NCI-H2171 (cell line): Measurements from ENCODE around the gene FBXO45.
"Not testable (repeated sequence)": the region's sequence is repeated elsewhere in the genome, so short reads cannot be mapped to it uniquely, and the experiment has no call there.

ENCODE experiments used
- DNase-seq: peaks from one replicate; lab custom pipeline; 2025; lab: John Stamatoyannopoulos, UW

Gene FBXO45, protein sequence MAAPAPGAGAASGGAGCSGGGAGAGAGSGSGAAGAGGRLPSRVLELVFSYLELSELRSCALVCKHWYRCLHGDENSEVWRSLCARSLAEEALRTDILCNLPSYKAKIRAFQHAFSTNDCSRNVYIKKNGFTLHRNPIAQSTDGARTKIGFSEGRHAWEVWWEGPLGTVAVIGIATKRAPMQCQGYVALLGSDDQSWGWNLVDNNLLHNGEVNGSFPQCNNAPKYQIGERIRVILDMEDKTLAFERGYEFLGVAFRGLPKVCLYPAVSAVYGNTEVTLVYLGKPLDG

DNA sequence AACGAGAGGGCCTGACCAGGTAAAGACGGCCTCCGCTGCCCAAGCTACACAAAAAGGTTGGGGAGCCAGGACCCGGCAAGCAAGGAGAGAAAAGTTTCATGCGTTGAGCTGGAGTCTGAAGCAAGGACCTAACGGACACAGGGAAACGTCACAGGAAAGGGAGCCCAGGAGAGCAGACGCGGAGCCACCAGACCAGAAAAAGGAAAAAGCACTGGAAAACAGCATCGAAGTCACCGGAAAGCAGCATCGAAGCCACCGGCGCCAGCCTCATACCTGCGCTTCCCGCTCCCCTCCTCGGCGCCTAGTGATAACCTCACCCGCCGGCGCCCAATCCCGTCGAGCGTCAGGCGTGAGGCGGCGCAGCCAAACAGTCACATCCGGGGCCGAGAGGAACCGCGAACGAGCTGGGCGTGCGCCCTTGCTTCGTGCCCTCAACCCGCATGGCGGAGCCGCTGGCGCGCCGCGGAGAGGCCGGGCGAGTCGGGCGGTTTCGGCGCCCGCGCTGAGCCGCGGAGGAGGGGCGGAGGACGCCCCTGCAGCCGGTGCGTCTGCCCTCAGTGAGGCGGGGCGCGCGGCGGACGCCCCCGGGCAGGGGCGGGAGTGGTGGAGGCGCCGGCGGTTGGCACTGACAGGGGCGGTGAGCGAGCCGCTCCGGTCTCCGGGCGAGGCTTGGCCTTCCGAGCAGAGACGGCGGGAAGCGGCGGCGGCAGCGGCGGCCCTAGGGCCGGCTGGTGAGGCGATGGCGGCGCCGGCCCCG is at the start of gene FBXO45, which contains the start of gene WDR53:
TSS of gene FBXO45 (plus strand) at position 415 of the 757 bp plus-strand sequence. CDS start at position 740, 325 bp downstream.
TSS of gene WDR53 (minus strand) at position 309 of the 757 bp plus-strand sequence. CDS start 7,079 bp downstream, outside the sequence.
- DNase-seq, result peak; percentile 96

DNA sequence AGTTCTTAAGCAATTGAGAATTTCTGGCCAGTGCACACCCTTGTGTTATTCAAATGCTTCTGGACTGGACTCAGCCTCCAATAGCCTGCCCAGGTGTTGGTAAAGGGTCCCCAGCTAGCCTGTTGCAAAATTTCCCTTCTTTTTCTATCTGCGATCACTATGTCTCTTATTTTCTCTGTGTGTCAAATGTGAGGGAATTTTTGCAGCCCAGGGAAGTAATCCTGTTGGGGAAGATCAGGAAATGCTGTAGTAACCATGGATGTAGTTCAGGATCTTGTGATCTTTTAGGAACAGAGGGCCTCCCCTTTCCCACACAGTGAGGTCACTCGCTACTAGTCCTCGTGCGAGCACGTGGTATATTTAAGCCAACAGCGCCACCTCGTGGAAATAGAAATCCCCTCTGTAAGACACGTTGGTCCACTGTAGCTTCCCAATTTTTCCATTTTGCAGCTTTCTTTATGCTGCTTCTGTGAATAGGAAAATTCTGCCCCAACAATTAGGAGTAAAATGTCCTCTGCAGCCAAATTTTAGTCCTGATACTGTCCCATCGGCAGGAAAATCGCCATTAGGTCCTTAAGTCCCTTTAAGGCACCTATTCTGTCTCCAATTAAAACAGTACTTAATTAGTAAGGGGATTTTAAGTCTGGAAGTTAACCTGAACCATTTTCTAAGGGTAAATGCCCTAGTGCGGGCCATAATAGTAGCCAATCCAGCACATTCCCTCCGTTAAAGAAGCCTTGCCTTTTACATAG is 49.3 kb upstream of the FBXO45 start:
- DNase-seq, result peak; percentile 44

DNA sequence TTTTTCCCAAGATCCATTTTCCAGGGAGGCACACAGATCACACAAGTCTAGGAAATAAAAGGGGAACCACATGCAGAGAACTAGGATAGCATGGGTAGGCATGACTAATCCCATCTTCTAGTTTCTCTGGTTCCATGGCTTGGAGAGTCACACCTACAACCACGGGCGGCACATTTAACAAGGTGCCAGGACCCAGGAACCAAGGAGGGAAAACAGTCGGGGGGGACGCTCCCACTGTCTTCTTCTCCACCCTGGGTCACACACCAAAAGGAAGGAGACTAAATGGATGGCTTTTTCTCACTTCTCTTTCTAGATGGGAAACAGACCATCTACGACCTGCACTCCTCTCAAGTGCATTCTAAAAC is 48.8 kb upstream of the FBXO45 start:
- no peak for DNase-seq

DNA sequence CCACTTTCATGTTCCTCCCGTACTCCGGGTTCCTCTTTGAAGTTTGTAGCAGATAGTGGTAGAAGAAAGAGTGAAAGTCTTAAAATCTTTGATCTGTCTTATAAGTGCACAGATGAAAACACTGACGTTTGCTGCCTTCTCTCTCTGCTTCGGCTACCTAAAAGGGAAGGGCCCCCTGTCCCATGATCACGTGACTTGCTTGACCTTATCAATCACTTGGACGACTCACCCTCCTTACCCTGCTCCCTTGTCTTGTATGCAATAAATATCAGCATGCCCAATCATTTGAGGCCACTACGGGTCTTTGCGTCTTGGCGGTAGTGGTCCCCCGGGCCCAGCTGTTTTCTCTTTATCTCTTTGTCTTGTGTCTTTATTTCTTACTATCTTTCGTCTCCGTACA is 47.2 kb upstream of the FBXO45 start:
- not testable (repeated sequence) for DNase-seq

DNA sequence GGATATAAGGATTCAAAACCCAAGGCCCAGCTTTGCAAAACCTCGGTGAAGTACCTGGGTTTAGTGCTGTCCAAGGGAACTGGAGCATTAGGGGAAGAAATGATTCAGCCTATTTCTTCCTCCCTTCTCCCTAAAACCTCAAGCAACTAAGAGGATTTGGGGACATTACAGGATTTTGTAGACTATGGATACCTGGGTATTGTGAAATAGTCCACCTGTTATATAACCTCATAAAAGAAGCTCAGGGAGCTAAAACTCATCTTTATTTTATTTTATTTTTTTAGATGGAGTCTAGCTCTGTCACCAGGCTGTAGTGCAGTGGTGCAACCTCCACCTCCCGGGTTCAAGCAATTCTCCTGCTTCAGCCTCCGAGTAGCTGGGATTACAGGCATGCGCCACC is 44.6 kb upstream of the FBXO45 start:
- no peak for DNase-seq

DNA sequence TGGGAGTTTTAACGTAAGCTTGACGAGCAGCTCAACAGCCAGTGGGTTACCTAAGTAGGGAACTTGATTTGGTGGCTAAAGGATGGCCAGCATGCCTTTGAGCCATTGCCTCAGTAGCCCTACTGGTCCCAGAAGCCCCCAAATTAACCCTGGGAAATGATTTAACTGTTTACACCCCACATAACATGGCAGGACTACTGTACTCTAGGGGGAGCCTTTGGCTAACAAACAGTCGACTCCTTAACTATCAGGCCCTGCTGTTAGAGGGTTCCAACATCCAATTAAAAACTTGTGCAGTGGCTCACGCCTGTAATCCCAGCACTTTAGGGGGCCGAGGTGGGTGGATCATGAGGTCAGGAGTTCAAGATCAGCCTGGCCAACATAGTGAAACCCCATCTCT is 43.9 kb upstream of the FBXO45 start:
- no peak for DNase-seq

DNA sequence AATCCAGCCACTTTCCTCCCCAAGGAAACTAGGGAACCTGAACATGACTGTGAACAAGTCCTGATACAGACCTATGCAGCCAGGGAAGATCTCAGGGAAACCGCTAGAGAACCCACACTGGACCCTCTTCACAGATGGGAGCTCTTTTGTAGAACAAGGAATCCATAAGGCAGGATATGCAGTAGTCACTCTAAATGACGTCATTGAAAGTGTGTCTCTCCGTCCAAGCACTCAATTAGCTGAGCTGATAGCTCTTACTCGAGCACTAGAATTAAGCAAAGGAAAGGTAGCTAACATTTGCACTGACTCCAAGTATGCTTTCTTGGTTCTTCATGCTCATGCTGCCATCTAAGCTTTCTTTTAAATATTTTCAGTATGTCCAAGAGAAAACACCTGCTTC is 43.3 kb upstream of the FBXO45 start:
- no peak for DNase-seq

DNA sequence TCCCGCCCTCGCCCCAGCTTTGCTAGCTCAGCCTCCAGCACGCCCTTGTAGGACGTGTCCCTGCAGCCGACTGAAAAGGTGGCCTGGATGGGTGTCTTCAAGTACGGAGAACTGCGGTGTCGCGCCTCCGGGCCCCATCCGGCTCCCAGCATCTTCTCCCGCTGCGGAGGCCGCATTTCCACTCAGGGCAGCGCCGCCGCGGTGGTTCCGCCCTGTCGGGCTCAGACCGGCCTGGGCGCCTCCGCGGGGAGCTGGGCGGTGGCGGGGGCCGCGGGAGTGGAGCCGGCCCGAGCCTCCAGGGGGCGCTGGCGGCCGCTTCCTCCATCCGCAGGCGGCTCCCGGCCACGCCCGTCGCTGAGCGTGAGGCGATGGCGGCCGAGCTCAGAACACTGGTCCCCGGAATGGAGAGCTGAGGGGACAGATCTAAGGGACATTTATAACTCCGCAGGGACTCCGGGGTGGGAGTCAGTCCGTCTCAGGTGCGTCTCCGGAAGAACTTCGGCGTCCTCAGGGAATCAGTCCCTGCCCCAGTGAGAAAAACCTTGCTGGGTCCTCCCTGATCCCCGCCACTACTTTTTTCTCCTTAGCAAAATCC is 39.7 kb upstream of the FBXO45 start:
- DNase-seq, result peak; percentile 76

DNA sequence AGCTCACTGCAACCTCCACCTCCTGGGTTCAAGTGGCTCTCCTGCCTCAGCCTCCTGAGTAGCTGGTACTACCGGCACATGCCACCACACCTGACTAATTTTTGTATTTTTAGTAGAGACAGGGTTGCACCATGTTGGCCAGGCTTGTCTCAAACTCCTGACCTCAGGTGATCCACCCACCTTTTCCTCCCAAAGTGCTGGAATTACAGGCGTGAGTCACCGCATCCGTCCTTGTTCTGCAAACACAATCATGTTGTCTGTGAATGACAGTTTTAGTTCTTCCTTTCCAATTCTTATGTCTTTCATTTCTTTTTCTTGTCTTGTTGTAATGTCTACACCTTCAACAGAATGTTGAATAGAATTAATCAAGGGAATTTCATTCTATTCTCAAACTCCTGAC is 37.0 kb upstream of the FBXO45 start:
- DNase-seq, result no peak

DNA sequence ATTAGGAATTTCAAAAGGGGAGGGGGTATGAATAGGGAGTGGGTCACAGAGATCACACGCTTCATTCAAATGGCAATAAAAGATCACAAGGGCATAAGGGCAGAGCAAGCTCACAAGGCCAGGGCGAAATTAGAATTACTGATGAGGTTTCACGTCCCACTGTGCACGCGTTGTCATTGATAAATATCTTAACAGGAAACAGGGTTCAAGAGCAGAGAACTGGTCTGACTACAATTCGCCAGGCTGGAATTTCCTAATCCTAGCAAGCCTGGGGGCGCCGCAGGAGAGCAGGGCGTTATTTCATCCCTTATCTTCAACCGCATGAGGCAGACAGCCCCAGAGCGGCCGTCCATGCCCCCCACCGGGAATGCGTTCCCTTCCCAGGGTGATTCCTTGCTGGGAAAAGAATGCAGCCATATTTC is 35.2 kb upstream of the FBXO45 start:
- DNase-seq, result no peak

DNA sequence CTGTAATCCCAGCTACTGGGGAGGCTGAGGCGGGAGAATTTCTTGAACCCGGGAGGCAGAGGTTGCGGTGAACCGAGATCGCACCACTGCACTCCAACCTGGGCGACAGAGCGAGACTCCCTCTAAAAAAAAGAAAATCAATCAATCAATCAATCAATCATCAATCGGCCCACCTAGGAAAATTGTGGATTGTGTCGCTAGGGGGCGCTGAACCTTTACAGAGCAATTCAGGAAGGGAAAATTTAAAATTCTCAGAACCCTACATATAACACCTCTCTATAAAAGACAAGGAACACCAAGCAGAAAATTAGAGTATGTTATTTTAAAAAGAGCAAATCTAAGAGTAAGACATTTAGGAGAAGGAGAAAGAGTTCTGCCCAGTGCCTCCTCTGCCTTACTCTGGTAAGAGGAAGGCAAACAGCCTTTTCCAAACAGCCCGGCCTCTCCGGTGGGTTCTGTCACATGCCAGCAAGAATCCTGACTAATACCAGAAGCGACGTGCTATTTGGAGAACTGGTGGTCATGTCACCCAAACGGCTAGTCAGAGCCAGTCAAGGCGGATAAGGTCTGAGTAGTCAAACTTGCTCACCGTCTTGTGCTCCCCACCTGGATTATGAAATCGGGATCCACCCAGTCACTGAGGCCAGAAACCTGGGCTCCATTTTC is 31.0 kb upstream of the FBXO45 start:
- no peak for DNase-seq

DNA sequence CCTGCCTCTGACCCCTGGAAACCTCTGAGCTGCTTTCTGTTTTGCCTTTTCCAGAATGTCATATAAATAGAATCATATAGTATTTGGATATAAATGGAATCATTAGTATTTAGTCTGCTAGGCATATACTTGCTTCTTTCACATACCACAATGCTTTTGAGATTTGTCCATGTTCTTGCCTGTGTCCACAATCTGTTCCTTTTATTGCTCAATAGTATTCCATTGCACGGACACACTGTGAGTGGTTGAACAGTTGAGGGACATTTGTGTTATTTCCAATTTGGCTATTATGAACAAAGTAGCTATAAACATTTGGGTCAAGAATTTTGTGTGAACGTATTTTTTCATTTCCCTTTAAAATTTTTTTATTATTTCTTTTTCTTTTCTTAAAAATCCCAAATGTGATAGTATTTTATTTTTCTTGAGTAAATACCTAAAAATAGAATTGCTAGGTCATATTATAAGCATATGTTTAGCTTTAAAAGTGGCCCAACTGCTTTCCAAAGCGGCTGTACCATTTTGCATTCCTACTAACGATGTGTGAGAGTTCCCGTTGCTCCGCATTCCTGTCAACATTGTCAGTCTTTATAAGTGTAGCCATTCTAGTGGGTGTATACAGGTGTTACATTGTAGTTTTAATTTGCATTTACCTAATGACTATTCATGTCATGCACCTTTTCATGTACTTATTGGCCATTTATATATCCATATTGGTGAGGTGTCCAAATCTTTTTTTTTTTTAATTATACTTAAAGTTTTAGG is 26.6 kb upstream of the FBXO45 start:
- DNase-seq, result no peak

DNA sequence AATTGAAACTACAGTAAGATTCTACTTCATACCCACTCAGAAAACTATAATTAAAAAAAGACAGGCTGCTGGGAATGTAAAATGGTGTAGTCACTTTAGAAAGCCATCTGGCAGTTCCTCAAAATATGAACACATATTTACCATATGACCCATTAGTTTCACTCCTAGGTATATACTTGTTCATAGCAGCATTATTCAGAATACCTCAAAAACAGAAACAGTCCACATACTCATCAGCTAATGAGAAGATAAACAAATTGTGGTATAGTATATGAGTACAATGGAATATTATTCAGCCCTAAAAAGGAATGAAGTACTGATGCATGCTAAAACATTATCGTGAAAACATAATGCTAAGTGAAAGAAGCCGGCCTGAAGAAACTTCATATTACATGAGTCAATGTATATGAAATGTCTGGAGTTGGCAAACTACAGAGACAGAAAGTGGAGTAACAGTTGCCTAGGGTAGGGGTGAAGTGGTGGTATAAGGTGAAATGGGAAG is 23.9 kb upstream of the FBXO45 start:
- no peak for DNase-seq

DNA sequence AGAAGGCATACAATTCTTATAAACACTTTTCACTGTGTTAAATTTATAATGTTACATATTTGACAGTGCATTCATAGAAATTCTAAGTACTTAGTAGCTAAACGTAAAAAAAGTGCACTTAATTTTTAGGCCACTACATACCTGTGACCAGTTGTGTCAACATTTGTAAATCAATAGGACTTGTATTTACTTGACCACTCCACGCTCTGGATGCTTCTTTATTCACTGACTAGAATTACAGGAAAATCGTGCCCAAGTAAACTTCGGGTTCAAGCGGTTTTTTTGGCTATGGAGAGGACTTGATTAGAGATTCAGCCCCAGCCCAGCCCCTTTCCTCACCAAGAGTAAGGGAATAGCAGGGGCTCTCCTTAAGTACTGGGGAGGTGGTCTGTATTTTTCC is 21.9 kb upstream of the FBXO45 start:
- DNase-seq, result no peak

DNA sequence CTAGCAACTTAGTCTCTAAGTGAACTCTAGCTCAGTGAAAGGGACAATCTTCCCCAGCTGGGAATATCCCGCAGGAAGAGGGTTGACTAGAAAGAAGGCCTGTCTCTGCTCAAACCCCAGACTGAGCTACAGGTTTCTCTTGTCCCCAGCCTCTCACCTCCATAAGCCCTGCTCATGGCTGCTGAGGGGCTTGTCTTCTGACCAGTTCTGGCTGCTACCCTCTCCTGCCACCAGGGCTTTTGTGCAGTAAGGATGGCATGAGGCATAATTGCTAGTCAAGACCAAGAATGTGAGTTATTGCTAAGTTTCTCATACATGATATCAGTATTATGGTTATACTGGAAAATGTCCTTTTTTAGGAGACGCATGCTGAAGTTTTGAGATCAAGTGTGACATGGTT is 21.4 kb upstream of the FBXO45 start:
- no peak for DNase-seq

DNA sequence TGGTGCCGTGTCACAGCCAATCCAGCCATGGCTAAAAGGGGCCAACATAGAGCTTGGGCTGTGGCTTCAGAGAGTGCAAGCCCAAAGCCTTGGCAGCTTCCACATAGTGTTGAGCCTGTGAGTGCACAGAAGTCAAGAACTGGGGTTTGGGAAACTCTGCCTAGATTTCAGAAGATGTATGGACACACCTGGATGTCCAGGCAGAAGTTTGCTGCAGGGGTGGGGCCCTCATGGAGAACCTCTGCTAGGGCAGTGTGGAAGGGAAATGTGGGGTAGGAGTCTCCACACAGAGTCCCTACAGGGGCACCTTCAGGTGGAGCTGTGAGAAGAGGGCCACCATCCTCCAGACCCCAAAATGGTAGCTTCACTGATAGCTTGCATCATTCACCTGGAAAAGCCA is 19.1 kb upstream of the FBXO45 start:
- not testable (repeated sequence) for DNase-seq

DNA sequence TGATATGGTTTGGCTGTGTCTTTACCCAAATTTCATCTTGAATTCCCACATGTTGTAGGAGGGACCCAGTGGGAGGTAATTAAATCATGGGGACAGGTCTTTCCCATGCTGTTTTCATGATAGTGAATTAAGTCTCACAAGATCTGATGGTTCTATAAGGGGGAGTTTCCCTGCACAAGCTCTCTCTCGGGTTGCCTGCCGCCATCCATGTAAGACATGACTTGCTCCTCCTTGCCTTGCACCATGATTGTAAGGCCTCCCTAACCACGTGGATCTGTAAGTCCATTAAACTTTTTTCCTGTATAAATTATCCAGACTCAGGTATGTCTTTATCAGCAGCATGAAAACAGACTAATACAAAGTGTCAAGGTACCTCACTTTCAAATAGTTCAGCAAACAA is 18.3 kb upstream of the FBXO45 start:
- not testable (repeated sequence) for DNase-seq

DNA sequence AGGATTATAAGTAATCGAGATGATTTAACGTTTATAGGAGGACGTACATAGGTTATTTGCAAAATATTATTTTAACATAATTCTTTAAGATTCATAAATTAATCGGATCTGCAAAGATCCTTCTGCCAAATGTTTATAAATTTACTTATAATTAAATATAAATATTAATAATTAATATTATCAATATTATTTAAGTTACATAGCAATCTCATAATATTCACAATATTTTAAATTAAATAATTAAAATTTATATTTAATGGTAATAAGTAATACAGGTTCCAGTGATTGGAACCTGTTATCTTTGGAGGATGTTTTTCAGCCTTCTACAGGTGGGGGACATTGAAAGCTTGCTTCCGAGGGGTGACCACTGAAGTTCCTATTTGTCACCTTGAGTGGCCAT is 16.2 kb upstream of the FBXO45 start:
- DNase-seq, result no peak

DNA sequence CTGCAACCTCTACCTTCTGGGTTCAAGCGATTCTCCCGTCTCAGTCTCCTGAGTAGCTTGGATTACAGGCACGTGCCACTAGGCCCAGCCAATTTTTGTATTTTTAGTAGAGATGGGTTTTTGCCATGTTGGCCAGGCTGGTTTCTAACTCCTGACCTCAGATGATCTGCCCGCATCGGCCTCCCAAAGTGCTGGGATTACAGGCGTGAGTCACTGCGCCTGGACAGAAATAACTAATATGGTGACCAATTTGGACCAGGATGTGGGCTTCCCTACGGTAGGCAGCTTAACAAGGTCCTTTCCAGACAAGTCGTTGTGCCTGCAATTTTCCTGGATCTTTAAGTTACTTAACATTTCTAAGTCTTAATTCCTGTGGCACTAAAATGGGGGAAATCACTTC is 14.9 kb upstream of the FBXO45 start:
- DNase-seq, result no peak

DNA sequence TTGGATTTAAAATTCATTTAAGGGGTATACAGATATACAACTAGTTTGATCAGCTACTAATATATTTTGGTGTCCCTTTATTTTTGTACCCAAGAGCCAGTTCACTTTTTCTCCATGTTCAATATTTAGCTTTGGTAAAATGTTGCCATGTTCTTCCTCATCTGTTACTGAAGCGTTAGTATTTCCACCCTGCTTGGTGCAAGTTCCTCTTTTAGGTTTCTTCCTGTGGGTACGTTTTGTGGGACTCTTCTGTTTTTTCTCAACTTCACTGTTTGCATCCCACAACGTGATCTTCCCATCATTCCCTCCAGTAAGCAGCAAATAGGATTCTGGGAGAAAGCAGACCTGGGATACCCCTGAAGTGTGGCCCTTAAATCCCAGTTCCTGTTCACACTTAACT is 14.3 kb upstream of the FBXO45 start:
- no peak for DNase-seq

DNA sequence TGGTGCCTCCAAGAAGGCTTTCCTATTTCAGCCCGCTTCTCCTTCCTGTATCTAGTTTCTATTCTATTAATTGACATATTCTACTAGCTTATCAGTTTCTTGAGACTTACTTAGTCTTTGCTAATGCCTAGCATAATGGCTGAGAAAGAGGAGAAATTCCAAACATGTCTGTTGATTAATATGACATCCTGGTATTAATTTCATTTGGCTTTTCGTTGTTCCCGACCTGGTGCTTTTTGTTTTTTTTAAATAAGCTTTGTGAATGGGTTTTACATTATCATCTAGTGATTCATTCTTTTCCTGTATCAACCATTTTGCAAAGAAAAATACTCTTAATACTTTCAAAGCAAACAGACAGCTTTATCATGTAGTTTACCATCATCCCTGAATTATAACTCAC is 13.2 kb upstream of the FBXO45 start:
- no peak for DNase-seq
